K562 (cell line): ENCODE results near the gene RCBTB1. TPM values are rescaled to one million over a fixed set of nuclear protein-coding genes. Genes with fewer than 3 reads are reported as not detected.

ENCODE experiments used
- ATAC-seq: fragments of 200-7000 bp; cut with Tn5 transposase; 3 replicates; pipeline ENCODE4 v1.9.1; 2020; ENCODE audit warnings: moderate library complexity
- BruUV-seq: library from RNA; stranded (reverse); fragments of 400-500 nt; replicated peaks from 2 replicates; lab custom pipeline; 2021; lab: Mats Ljungman, UMichigan
- CTCF ChIA-PET: fragments of 300-600 bp; formaldehyde crosslinking; extraction: SDS; loops from one replicate; lab custom pipeline; 2021; ENCODE audit warnings: low intra/inter-chr PET ratio; lab: Yijun Ruan, JAX
- POLR2A ChIA-PET: fragments of 300-600, 350-650 bp; sonication (Branson Sonifier 250); formaldehyde crosslinking; extraction: SDS; loops from one replicate; lab custom pipeline; 2021; ENCODE audit warnings: antibody characterized with exemption, inconsistent platforms; lab: Yijun Ruan, JAX
- DNase-seq, 4 experiments: peaks; one replicate each; pipeline versions ENCODE4 v3.0.0 to v3.0.0-alpha.2; 2011 to 2018; ENCODE audit warnings: low spot score in 3 of 4, mixed read lengths in 3 of 4; ENCODE audit errors: extremely low read depth in 1 of 4
- FAIRE-seq: peaks from 2 replicates; lab custom pipeline; 2011; peaks lifted over from hg19 to GRCh38; lab: Jason Lieb, UNC
- H2AFZ ChIP-seq: 2 replicates; pipeline ENCODE4 v1.6.0; 2011; ENCODE audit warnings: low read depth, low read length, control low read depth, inconsistent platforms
- H3K27ac ChIP-seq: fragments of 200-600 bp; 3 replicates; pipeline ENCODE4 v1.8.0; 2011; ENCODE audit warnings: low read depth, mild to moderate bottlenecking, control low read depth, inconsistent platforms, low read length, moderate library complexity, mixed read lengths; ENCODE audit errors: extremely low read depth
- H3K27me3 ChIP-seq, 2 experiments: fragments of 300-600 bp in 1 of 2; 2 replicates in 1 of 2; 3 replicates in 1 of 2; pipeline versions ENCODE4 v1.6.0 to v1.8.0; 2011; ENCODE audit warnings: inconsistent platforms in 2 of 2, low read length in 2 of 2, mild to moderate bottlenecking in 1 of 2, mixed read lengths in 1 of 2, moderate library complexity in 1 of 2; ENCODE audit not compliant: control insufficient read depth in 2 of 2, insufficient read depth in 2 of 2
- H3K36me3 ChIP-seq: fragments of 300-600 bp; 3 replicates; pipeline ENCODE4 v1.8.0; 2011; ENCODE audit warnings: mild to moderate bottlenecking, low read length, inconsistent platforms; ENCODE audit not compliant: control insufficient read depth, insufficient read depth
- H3K4me1 ChIP-seq, 2 experiments: fragments of 200-600 bp in 1 of 2; replicated peaks in 1 of 2; 2 replicates in 1 of 2; 3 replicates in 1 of 2; pipeline versions ENCODE4 v1.5.1 to v1.8.0; 2011; ENCODE audit warnings: inconsistent platforms in 2 of 2, low read length in 2 of 2, mild to moderate bottlenecking in 1 of 2, mixed read lengths in 1 of 2, moderate library complexity in 1 of 2; ENCODE audit not compliant: control insufficient read depth in 2 of 2, insufficient read depth in 2 of 2
- H3K4me2 ChIP-seq: 2 replicates; pipeline ENCODE4 v1.6.1; 2011; ENCODE audit warnings: low read length, control low read depth, inconsistent platforms, mixed read lengths; ENCODE audit not compliant: insufficient read depth
- H3K4me3 ChIP-seq: fragments of 200-600 bp; sonication (generic), shearing (Covaris generic); 2 replicates; pipeline ENCODE4 v1.5.1; 2016; ENCODE audit warnings: control low read depth, inconsistent platforms
- H3K79me2 ChIP-seq: fragments of 200-600 bp; 3 replicates; pipeline ENCODE4 v1.8.0; 2011; ENCODE audit warnings: low read length, inconsistent platforms; ENCODE audit not compliant: control insufficient read depth, insufficient read depth
- H3K9ac ChIP-seq, 2 experiments: 2 replicates each; pipeline versions ENCODE4 v1.6.0 to v1.6.1; 2011; ENCODE audit warnings: low read depth in 2 of 2, low read length in 2 of 2, control low read depth in 1 of 2, inconsistent platforms in 1 of 2, mild to moderate bottlenecking in 1 of 2, mixed read lengths in 1 of 2; ENCODE audit not compliant: insufficient read depth in 1 of 2
- H3K9me1 ChIP-seq: one replicate; pipeline ENCODE4 v1.6.0; 2011; ENCODE audit warnings: inconsistent platforms, mild to moderate bottlenecking, low read length, moderate library complexity; ENCODE audit not compliant: control insufficient read depth, insufficient read depth
- H3K9me3 ChIP-seq: replicated peaks from 2 replicates; pipeline ENCODE4 v1.5.1; 2011; ENCODE audit warnings: low read depth, low read length, inconsistent platforms; ENCODE audit not compliant: control insufficient read depth, insufficient read depth
- H4K20me1 ChIP-seq: replicated peaks from 2 replicates; pipeline ENCODE4 v1.6.1; 2011; ENCODE audit warnings: low read length, inconsistent platforms, mixed read lengths; ENCODE audit not compliant: control insufficient read depth, insufficient read depth
- BRF2 ChIP-seq: IDR thresholded peaks from 3 replicates; pipeline ENCODE4 v1.6.1; 2011; ENCODE audit warnings: borderline replicate concordance, mild to moderate bottlenecking; ENCODE audit not compliant: insufficient read length, insufficient read depth
- COPS2 ChIP-seq: fragments of 450-650 bp; conservative IDR thresholded peaks from 2 replicates; pipeline ENCODE4 v1.6.1; 2016; ENCODE audit warnings: mild to moderate bottlenecking, moderate library complexity
- FOXJ2 ChIP-seq: fragments of 200-800 bp; sonication (Bioruptor generic); IDR thresholded peaks from 2 replicates; pipeline ENCODE4 v1.6.1; 2016; ENCODE audit warnings: missing genetic modification characterization, missing compliant biosample characterization
- GATAD2A ChIP-seq: fragments of 450-650 bp; IDR thresholded peaks from 2 replicates; pipeline ENCODE4 v1.6.1; 2017
- GMEB1 ChIP-seq: fragments of 250-450 bp; sonication (Bioruptor Pico); IDR thresholded peaks from 2 replicates; pipeline ENCODE4 v1.4.0; 2020; ENCODE audit warnings: mild to moderate bottlenecking
- HNRNPUL1 ChIP-seq: fragments of 200-400 bp; formaldehyde crosslinking; IDR thresholded peaks from 2 replicates; pipeline ENCODE4 v1.6.1; 2017; ENCODE audit warnings: low read length
- KLF16 ChIP-seq: IDR thresholded peaks from 2 replicates; pipeline ENCODE4 v1.6.1; 2016; ENCODE audit warnings: antibody characterized with exemption
- MAFF ChIP-seq: IDR thresholded peaks from 2 replicates; pipeline ENCODE4 v1.6.1; 2012; ENCODE audit warnings: low read length, improper control_type of control experiment
- NFATC3 ChIP-seq: fragments of 450-650 bp; IDR thresholded peaks from 2 replicates; pipeline ENCODE4 v1.6.1; 2017; ENCODE audit warnings: mild to moderate bottlenecking
- RFX7 ChIP-seq: fragments of 250-450 bp; sonication (Bioruptor Pico); IDR thresholded peaks from 2 replicates; pipeline ENCODE4 v1.5.1; 2021; ENCODE audit warnings: mild to moderate bottlenecking
- SIN3A ChIP-seq, 2 experiments: fragments of 150-350 bp in 1 of 2; IDR thresholded peaks; 2 replicates each; pipeline ENCODE4 v1.6.1; 2011 to 2016; ENCODE audit warnings: borderline replicate concordance in 2 of 2, low read depth in 2 of 2, low read length in 2 of 2, mild to moderate bottlenecking in 2 of 2, moderate library complexity in 2 of 2; ENCODE audit not compliant: control insufficient read depth in 1 of 2
- XRCC5 ChIP-seq: fragments of 200-400 bp; formaldehyde crosslinking; IDR thresholded peaks from 2 replicates; pipeline ENCODE4 v1.6.1; 2017; ENCODE audit warnings: low read depth, mild to moderate bottlenecking, low read length
- ZNF121 ChIP-seq: sonication (generic); formaldehyde crosslinking; conservative IDR thresholded peaks from 2 replicates; pipeline ENCODE4 v1.8.0; 2022; ENCODE audit warnings: missing genetic modification reagents
- ZNF431 ChIP-seq: sonication (generic); formaldehyde crosslinking; IDR thresholded peaks from 2 replicates; pipeline ENCODE4 v1.8.0; 2022; ENCODE audit warnings: mild to moderate bottlenecking, missing genetic modification reagents
- WGBS: fragments of 100-300 bp; shearing (Covaris generic); methylation state at CpG from one replicate; pipeline ENCODE4 v1.1.6; 2016; ENCODE audit warnings: low coverage, mixed read lengths; ENCODE audit not compliant: insufficient coverage; ENCODE audit errors: missing lambda C conversion rate; 5-methylcytosine and 5-hydroxymethylcytosine counted together
- in situ Hi-C: fragments of 300-500 bp; cut with MboI; formaldehyde crosslinking; loops from 4 replicates; pipeline ENCODE4 v1.15.0; 2018; ENCODE audit warnings: inconsistent platforms, mixed read lengths
- intact Hi-C: fragments of 100-400 bp; cut with micrococcal nuclease; formaldehyde crosslinking; loops from 2 replicates; pipeline ENCODE4 v1.14.2; 2022
- polyA plus RNA-seq, 8 experiments: library from polyadenylated mRNA; depleted of rRNA in 4 of 8; stranded (reverse) in 5 of 8; unstranded in 3 of 8; fragments of >200 nt; fragmentation: Nextera tagmentation in 2 of 8; fragmentation: Illumina TruSeq in 1 of 8; extraction: Ambion mirVana in 2 of 8; extraction: Trizol in 1 of 8; gene quantifications; 2 replicates each; pipeline versions ENCODE4 v1.2.1 to v1.2.3, GENCODE V29; 2011 to 2014; ENCODE audit warnings: inconsistent platforms in 1 of 8, missing spikeins in 1 of 8
- total RNA-seq, 7 experiments: library from RNA; depleted of rRNA in 6 of 7; stranded (reverse); fragments of >200 nt in 6 of 7; fragmentation: Illumina TruSeq in 2 of 7; extraction: Trizol in 2 of 7; gene quantifications; 2 replicates each; pipeline versions ENCODE4 v1.2.1 to v1.2.3, GENCODE V29; 2011 to 2021; ENCODE audit warnings: low replicate concordance in 1 of 7

Gene RCBTB1
- total and polyA plus RNA-seq, 9 of the 15 experiments (the other 6 are each of a cell fraction or from before 2014, with no cell fraction given), result 4.0 to 11.3 (median 8.4) TPM

- ChIA-PET POLR2A (no interaction called here), CTCF (no interaction called here)
- H3K9me3 ChIP-seq, result no peaks in the 10 kb centered on the region
- WGBS, result 75% methylated on average over 2 of the region's 2 CpGs
- H3K9ac ChIP-seq, result no peak overlapping the region
- BruUV-seq, result no TSS peak
- no peaks in the 10 kb centered on the region for H3K27me3 ChIP-seq
- no peaks in the 10 kb centered on the region for H3K9me1 ChIP-seq
- intact Hi-C loops (no loop called here), in situ Hi-C loops (no loop called here)
- FAIRE-seq (no peak), ATAC-seq (no peak), DNase-seq (no peak)
- H3K4me2 ChIP-seq, result no peak overlapping the region
- no peak for TF ChIP-seq KLF16
- TF ChIP-seq XRCC5, result no peak
- no peak overlapping the region for H3K27ac ChIP-seq
- no peak overlapping the region for H3K4me3 ChIP-seq
- no peak overlapping the region for H2AFZ ChIP-seq
- no peaks in the 10 kb centered on the region for H3K4me1 ChIP-seq
- no peaks in the 10 kb centered on the region for H3K79me2 ChIP-seq
- H3K36me3 ChIP-seq, result peaks cover 10% of the 10 kb centered on the region; the same call in 1 of the 3 replicates
- H4K20me1 ChIP-seq, result no peaks in the 10 kb centered on the region
Observed at GRCh38 chr13:49553888-49554287, 31.5 kb downstream of the RCBTB1 start.

- ChIA-PET CTCF (no interaction called here), POLR2A (no interaction called here)
- Histone ChIP-seq H3K27ac (no peak overlapping the region), H4K20me1 (no peaks in the 10 kb centered on the region), H3K36me3 (peaks cover 10% of the 10 kb centered on the region; the same call in 1 of the 3 replicates), H3K4me2 (no peak overlapping the region), H3K9ac (no peak overlapping the region), H3K4me3 (no peak overlapping the region), H3K79me2 (no peaks in the 10 kb centered on the region), H3K9me3 (no peaks in the 10 kb centered on the region), H3K27me3 (no peaks in the 10 kb centered on the region), H3K9me1 (no peaks in the 10 kb centered on the region), H3K4me1 (no peaks in the 10 kb centered on the region), H2AFZ (no peak overlapping the region)
- ATAC-seq (no peak), DNase-seq (no peak), FAIRE-seq (no peak)
- in situ Hi-C loops (no loop called here), intact Hi-C loops (no loop called here)
- no TSS peak for BruUV-seq
- WGBS, result 77% methylated on average over 5 of the region's 10 CpGs
- TF ChIP-seq BRF2 (no peak), ZNF121 (CRISPR knock-in tag) (no peak), RFX7 (no peak), FOXJ2 (tag) (no peak), COPS2 (no peak), NFATC3 (no peak), MAFF (no peak), ZNF431 (CRISPR knock-in tag) (no peak), GMEB1 (no peak), SIN3A (IDR thresholded peaks at IDR 0.05; ENCODE audit: borderline replicate concordance in 2 of 2, control insufficient read depth in 1 of 2, low read depth in 2 of 2, low read length in 2 of 2) (no peak), HNRNPUL1 (no peak), GATAD2A (no peak)
Observed at GRCh38 chr13:49550942-49551644, 34.3 kb downstream of the RCBTB1 start.
